ENCODE results near the gene METTL17. TPM values are rescaled to one million over a fixed set of nuclear protein-coding genes. Genes with fewer than 3 reads are reported as not detected.

METTL17 gene, protein sequence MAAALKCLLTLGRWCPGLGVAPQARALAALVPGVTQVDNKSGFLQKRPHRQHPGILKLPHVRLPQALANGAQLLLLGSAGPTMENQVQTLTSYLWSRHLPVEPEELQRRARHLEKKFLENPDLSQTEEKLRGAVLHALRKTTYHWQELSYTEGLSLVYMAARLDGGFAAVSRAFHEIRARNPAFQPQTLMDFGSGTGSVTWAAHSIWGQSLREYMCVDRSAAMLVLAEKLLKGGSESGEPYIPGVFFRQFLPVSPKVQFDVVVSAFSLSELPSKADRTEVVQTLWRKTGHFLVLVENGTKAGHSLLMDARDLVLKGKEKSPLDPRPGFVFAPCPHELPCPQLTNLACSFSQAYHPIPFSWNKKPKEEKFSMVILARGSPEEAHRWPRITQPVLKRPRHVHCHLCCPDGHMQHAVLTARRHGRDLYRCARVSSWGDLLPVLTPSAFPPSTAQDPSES
- total RNA-seq (2022; extraction: Qiagen RNA extraction), result 69.9 to 81.0 TPM (median 74.6 TPM) in 5 replicates

GRCh38 chr14:20989787-20990600, at the start of gene METTL17:
Gene METTL17 (plus strand): TSS chr14:20989980. CDS start chr14:20990003, 23 bp downstream.

GRCh38 chr14:20954736-20955537, 34.8 kb upstream of the METTL17 start, which contains the start of gene RNASE2:
Gene RNASE2 (plus strand): TSS chr14:20955487. CDS start chr14:20955772, 285 bp downstream.

DNA sequence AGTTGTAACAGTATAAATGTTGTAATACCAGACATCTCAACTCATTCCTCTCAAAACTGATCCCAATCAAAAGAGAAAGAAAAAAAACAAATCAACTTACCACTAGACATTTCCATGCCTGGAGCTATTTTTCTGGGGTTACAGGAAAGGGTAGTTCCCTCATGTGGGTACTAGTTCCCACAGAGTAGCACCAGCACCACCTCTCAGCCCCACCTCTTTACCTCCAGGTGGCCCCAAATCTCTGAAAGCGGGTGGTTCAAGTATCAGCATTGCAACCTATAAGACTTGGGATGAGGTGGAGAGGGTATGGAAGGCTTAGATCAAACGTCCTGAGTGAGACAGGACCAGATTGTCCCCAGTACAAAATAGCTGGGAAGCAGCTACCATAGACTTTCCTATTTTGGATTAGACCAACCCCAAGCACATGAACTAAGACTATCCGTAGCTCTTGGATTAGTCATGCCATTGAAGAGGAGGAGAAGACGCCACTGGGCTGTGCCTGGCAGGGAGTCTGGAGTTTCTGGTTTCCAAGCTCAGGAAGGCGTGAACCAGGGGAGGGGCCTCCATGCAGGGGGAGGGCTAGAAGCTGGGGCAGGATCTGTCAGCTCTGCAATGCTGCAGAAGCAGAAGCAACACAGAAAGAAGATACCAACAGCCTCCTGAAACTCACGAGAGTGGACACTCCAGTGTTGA, 9.0 kb downstream of the METTL17 start, which contains the start of gene SLC39A2:
TSS of gene SLC39A2 (plus strand) at position 620 of the 693 bp plus-strand sequence. CDS start 154 bp downstream, outside the sequence.

GRCh38 chr14:21024585-21025370, 35.0 kb downstream of the METTL17 start, which contains the start of gene NDRG2:
Gene NDRG2 (minus strand): TSS chr14:21025061. CDS start chr14:21023315, 1,746 bp downstream.

DNA sequence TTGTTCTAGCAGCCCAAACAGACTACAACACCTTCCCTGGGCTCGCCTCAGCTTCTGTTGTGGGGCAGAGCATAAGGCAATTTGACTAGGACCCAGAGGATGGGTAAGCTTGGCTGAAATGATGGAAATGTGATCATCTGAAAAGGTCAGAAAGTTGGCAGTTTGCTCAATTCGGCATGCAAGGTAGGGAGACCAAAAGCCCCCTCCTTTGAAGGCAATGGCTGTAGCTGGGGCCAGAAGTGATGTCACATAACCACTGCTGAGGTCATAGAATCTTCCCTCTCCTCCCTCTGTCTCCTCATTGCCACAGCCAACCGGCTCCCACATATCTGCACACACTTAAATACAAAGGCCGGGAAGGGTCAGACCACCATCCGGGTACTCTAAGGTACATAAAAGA, 40.1 kb downstream of the METTL17 start, which contains the start of gene TPPP2:
TSS of gene TPPP2 (plus strand) at position 301 of the 400 bp plus-strand sequence. CDS start 365 bp downstream, outside the sequence.

GRCh38 chr14:21034707-21035106, 44.9 kb downstream of the METTL17 start, which contains the start of gene RNASE13:
Gene RNASE13 (minus strand): TSS chr14:21034807. CDS start chr14:21034288, 519 bp downstream.

DNA sequence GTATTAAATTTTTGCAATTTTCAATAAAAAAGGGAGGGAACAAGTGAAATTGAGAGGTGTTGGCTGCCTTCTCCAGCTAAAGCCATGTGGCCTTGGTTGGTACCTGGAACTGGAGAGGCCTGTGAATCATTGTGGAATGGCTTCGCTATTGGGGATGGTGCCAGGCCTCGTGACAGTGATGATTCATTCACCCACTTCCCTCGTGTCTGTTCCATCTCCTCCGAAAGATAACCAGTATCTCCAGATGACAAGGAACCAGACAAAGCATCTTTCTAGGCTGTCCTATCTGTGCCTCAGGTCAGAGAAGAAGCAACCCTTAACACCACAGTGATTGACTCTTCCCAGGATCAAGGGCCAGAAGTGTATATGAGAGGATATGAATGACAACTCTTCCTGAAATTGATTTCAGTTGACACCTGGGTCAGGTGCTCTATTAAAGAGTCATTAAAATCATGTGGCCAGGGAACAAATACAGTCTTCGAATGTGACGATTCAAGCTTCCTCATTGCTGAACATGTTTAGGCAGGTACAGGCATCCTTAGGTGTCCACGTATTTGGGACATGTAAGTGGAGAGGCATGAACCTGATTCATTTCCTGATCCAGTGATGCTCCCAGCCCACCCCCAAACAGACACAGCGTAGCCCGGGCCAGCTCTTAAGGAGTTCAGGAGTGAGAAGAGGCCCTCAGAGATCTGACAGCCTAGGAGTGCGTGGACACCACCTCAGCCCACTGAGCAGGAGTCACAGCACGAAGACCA, 52.1 kb downstream of the METTL17 start, which contains the start of gene RNASE7:
TSS of gene RNASE7 (plus strand) at position 687 of the 758 bp plus-strand sequence. CDS start 631 bp downstream, outside the sequence.

Other genes starting within 250 kb of the METTL17 start
- gene EDDM3A, start 244.1 kb upstream of the METTL17 start, total RNA-seq (2022; extraction: Qiagen RNA extraction), result not detected in 5 replicates
- not detected in 5 replicates for gene EDDM3B, start 221.6 kb upstream of the METTL17 start, total RNA-seq (2022; extraction: Qiagen RNA extraction)
- not detected in 5 replicates for gene RNASE6, start 208.7 kb upstream of the METTL17 start, total RNA-seq (2022; extraction: Qiagen RNA extraction)
- gene RNASE1, start 187.1 kb upstream of the METTL17 start, total RNA-seq (2022; extraction: Qiagen RNA extraction), result not detected in 5 replicates
- not detected in 5 replicates for gene RNASE3, start 98.6 kb upstream of the METTL17 start, total RNA-seq (2022; extraction: Qiagen RNA extraction)
- not detected in 5 replicates for gene RNASE2, start 34.5 kb upstream of the METTL17 start, total RNA-seq (2022; extraction: Qiagen RNA extraction)
- gene SLC39A2, start 9.3 kb downstream of the METTL17 start, total RNA-seq (2022; extraction: Qiagen RNA extraction), result 0.17 TPM in 1 of 5 replicates, not detected in the others
- 2.2 to 3.9 TPM (median 2.7 TPM) in 5 replicates for gene NDRG2, start 35.1 kb downstream of the METTL17 start, total RNA-seq (2022; extraction: Qiagen RNA extraction)
- not detected in 5 replicates for gene TPPP2, start 40.2 kb downstream of the METTL17 start, total RNA-seq (2022; extraction: Qiagen RNA extraction)
- gene RNASE13, start 44.8 kb downstream of the METTL17 start, total RNA-seq (2022; extraction: Qiagen RNA extraction), result not detected in 5 replicates
- gene RNASE7, start 52.4 kb downstream of the METTL17 start, total RNA-seq (2022; extraction: Qiagen RNA extraction), result not detected in 5 replicates
- gene RNASE8, start 67.8 kb downstream of the METTL17 start, total RNA-seq (2022; extraction: Qiagen RNA extraction), result not detected in 5 replicates
- gene ARHGEF40, start 80.3 kb downstream of the METTL17 start, total RNA-seq (2022; extraction: Qiagen RNA extraction), result 7.1 to 11.5 TPM (median 9.5 TPM) in 5 replicates
- gene ZNF219, start 108.7 kb downstream of the METTL17 start, total RNA-seq (2022; extraction: Qiagen RNA extraction), result 19.4 to 32.5 TPM (median 31.9 TPM) in 5 replicates
- gene TMEM253, start 111.1 kb downstream of the METTL17 start, total RNA-seq (2022; extraction: Qiagen RNA extraction), result 0.64 to 1.1 TPM (median 0.76 TPM) in 5 replicates
- gene OR5AU1, start 166.1 kb downstream of the METTL17 start, total RNA-seq (2022; extraction: Qiagen RNA extraction), result not detected in 5 replicates